K562 (cell line): ENCODE data around the gene INTS4. TPM values are rescaled to one million over a fixed set of nuclear protein-coding genes. Genes with fewer than 3 reads are reported as not detected.
A peak's percentile ranks its signal among the peaks of the same experiment; 100 is the strongest.

Experiments used
- ARNT ChIP-seq, 2 experiments: fragments of 450-650 bp; IDR thresholded peaks; 2 replicates each; pipeline ENCODE4 v1.6.1; 2016; ENCODE audit warnings: mild to moderate bottlenecking in 1 of 2
- C11orf30 ChIP-seq: fragments of 450-650 bp; IDR thresholded peaks from 2 replicates; pipeline ENCODE4 v1.6.1; 2016; ENCODE audit warnings: low read depth, mild to moderate bottlenecking
- ELF2 ChIP-seq: fragments of 250-450 bp; sonication (Bioruptor Pico); IDR thresholded peaks from 2 replicates; pipeline ENCODE4 v1.5.0; 2021; ENCODE audit warnings: mild to moderate bottlenecking
- GABPB2 ChIP-seq: fragments of 250-450 bp; sonication (Bioruptor Pico); conservative IDR thresholded peaks from 2 replicates; pipeline ENCODE4 v1.5.1; 2021; ENCODE audit warnings: mild to moderate bottlenecking
- NCOA2 ChIP-seq, 2 experiments: fragments of 450-650 bp; IDR thresholded peaks; 2 replicates each; pipeline ENCODE4 v1.6.1; 2018; ENCODE audit warnings: mild to moderate bottlenecking in 2 of 2, moderate library complexity in 1 of 2; ENCODE audit not compliant: partially characterized antibody in 2 of 2
- RBM25 ChIP-seq: fragments of 200-400 bp; formaldehyde crosslinking; IDR thresholded peaks from 2 replicates; pipeline ENCODE4 v1.6.1; 2018; ENCODE audit warnings: low read length, low read depth, moderate library complexity; ENCODE audit not compliant: severe bottlenecking
- TAF1 ChIP-seq: IDR thresholded peaks from 2 replicates; pipeline ENCODE4 v1.6.1; 2011; ENCODE audit warnings: mild to moderate bottlenecking, low read length, moderate library complexity; ENCODE audit not compliant: insufficient read depth, control insufficient read depth, severe bottlenecking; ENCODE audit errors: extremely low read depth
- U2AF1 ChIP-seq: fragments of 200-400 bp; formaldehyde crosslinking; optimal IDR thresholded peaks from 2 replicates; pipeline ENCODE3; 2017; ENCODE audit warnings: mild to moderate bottlenecking, low read depth, low read length, moderate library complexity
- ZNF324 ChIP-seq: fragments of 250-450 bp; sonication (Bioruptor Pico); IDR thresholded peaks from 2 replicates; pipeline ENCODE4 v1.4.0; 2020; ENCODE audit warnings: mild to moderate bottlenecking
- ZNF77 ChIP-seq: fragments of 250-450 bp; sonication (Bioruptor Pico); IDR thresholded peaks from 2 replicates; pipeline ENCODE4 v1.5.0; 2020
- polyA plus RNA-seq, 8 experiments: library from polyadenylated mRNA; depleted of rRNA in 4 of 8; stranded (reverse) in 5 of 8; unstranded in 3 of 8; fragments of >200 nt; fragmentation: Nextera tagmentation in 2 of 8; fragmentation: Illumina TruSeq in 1 of 8; extraction: Ambion mirVana in 2 of 8; extraction: Trizol in 1 of 8; gene quantifications; 2 replicates each; pipeline versions ENCODE4 v1.2.1 to v1.2.3, GENCODE V29; 2011 to 2014; ENCODE audit warnings: inconsistent platforms in 1 of 8, missing spikeins in 1 of 8
- total RNA-seq, 7 experiments: library from RNA; depleted of rRNA in 6 of 7; stranded (reverse); fragments of >200 nt in 6 of 7; fragmentation: Illumina TruSeq in 2 of 7; extraction: Trizol in 2 of 7; gene quantifications; 2 replicates each; pipeline versions ENCODE4 v1.2.1 to v1.2.3, GENCODE V29; 2011 to 2021; ENCODE audit warnings: low replicate concordance in 1 of 7
- TF ChIP-seq, protein P1 (sequence below): sonication (generic); formaldehyde crosslinking; IDR thresholded peaks from 2 replicates; pipeline ENCODE4 v1.8.1; 2022; ENCODE audit warnings: missing genetic modification reagents
- TF ChIP-seq, protein P2 (sequence below): sonication (generic); formaldehyde crosslinking; IDR thresholded peaks from 2 replicates; pipeline ENCODE4 v1.9.0; 2022; ENCODE audit warnings: mild to moderate bottlenecking, missing genetic modification reagents
- TF ChIP-seq, protein P3 (sequence below): fragments of 250-450 bp; sonication (Bioruptor Pico); IDR thresholded peaks from 2 replicates; pipeline ENCODE4 v1.9.0; 2021; ENCODE audit warnings: mild to moderate bottlenecking, inconsistent platforms
- TF ChIP-seq, protein P4 (sequence below): IDR thresholded peaks from 3 replicates; pipeline ENCODE4 v1.6.1; 2011; ENCODE audit warnings: borderline replicate concordance, mild to moderate bottlenecking; ENCODE audit not compliant: insufficient read length, insufficient read depth
- TF ChIP-seq, protein P5 (sequence below): fragments of 450-650 bp; IDR thresholded peaks from 2 replicates; pipeline ENCODE4 v1.6.1; 2016; ENCODE audit warnings: low read depth, mild to moderate bottlenecking, moderate library complexity
- TF ChIP-seq, protein P6 (sequence below): fragments of 250-450 bp; sonication (Bioruptor Pico); IDR thresholded peaks from 2 replicates; pipeline ENCODE4 v1.8.0; 2021; ENCODE audit warnings: mild to moderate bottlenecking, moderate library complexity
- TF ChIP-seq, protein P7 (sequence below): sonication (generic); formaldehyde crosslinking; IDR thresholded peaks from 2 replicates; pipeline ENCODE4 v1.8.0; 2022; ENCODE audit warnings: mild to moderate bottlenecking, missing genetic modification reagents
- TF ChIP-seq, protein P8 (sequence below): fragments of 450-650 bp; IDR thresholded peaks from 2 replicates; pipeline ENCODE4 v1.6.1; 2018; ENCODE audit warnings: mild to moderate bottlenecking, low read depth; ENCODE audit not compliant: partially characterized antibody

INTS4 gene
- total and polyA plus RNA-seq, 9 of the 15 experiments (the other 6 are each of a cell fraction or from before 2014, with no cell fraction given) = 28.4 to 53.4 (median 44.5) TPM

DNA sequence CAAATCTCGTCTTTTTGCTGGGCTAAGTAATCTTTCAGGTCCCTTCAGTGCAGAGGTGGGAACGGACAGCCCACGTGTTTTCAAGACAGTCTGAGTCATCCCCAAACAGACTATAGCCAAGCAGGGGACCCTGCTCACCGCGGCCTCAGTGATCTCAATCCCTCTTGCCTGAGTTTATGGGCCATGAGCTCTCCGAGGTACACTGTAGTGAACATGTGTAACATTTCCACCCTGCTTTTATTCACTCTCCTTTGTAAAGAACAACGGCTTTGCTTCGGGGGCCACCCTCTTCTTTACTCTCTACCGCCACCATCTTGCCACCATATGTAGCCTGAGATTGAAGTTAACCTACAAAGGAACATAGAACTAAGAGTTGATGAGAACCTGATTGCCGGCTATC is 40.2 kb upstream of the INTS4 start (continued):
- no peak for TF ChIP-seq TAF1
- TF ChIP-seq ARNT (IDR thresholded peaks at IDR 0.05) = no peak
- TF ChIP-seq, protein P1, sequence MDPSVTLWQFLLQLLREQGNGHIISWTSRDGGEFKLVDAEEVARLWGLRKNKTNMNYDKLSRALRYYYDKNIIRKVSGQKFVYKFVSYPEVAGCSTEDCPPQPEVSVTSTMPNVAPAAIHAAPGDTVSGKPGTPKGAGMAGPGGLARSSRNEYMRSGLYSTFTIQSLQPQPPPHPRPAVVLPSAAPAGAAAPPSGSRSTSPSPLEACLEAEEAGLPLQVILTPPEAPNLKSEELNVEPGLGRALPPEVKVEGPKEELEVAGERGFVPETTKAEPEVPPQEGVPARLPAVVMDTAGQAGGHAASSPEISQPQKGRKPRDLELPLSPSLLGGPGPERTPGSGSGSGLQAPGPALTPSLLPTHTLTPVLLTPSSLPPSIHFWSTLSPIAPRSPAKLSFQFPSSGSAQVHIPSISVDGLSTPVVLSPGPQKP = no peak
- TF ChIP-seq, protein P2, sequence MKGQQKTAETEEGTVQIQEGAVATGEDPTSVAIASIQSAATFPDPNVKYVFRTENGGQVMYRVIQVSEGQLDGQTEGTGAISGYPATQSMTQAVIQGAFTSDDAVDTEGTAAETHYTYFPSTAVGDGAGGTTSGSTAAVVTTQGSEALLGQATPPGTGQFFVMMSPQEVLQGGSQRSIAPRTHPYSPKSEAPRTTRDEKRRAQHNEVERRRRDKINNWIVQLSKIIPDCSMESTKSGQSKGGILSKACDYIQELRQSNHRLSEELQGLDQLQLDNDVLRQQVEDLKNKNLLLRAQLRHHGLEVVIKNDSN = peak; percentile 37; the same call in 1 of the 2 replicates
- TF ChIP-seq, protein P3, sequence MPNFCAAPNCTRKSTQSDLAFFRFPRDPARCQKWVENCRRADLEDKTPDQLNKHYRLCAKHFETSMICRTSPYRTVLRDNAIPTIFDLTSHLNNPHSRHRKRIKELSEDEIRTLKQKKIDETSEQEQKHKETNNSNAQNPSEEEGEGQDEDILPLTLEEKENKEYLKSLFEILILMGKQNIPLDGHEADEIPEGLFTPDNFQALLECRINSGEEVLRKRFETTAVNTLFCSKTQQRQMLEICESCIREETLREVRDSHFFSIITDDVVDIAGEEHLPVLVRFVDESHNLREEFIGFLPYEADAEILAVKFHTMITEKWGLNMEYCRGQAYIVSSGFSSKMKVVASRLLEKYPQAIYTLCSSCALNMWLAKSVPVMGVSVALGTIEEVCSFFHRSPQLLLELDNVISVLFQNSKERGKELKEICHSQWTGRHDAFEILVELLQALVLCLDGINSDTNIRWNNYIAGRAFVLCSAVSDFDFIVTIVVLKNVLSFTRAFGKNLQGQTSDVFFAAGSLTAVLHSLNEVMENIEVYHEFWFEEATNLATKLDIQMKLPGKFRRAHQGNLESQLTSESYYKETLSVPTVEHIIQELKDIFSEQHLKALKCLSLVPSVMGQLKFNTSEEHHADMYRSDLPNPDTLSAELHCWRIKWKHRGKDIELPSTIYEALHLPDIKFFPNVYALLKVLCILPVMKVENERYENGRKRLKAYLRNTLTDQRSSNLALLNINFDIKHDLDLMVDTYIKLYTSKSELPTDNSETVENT (CRISPR knock-in tag) = no peak
- TF ChIP-seq GABPB2 = no peak
- TF ChIP-seq RBM25 = no peak
- TF ChIP-seq NCOA2 (IDR thresholded peaks at IDR 0.05; ENCODE audit: partially characterized antibody in 2 of 2) = no peak
- no peak for TF ChIP-seq ZNF77 (CRISPR knock-in tag)
- TF ChIP-seq, protein P4, sequence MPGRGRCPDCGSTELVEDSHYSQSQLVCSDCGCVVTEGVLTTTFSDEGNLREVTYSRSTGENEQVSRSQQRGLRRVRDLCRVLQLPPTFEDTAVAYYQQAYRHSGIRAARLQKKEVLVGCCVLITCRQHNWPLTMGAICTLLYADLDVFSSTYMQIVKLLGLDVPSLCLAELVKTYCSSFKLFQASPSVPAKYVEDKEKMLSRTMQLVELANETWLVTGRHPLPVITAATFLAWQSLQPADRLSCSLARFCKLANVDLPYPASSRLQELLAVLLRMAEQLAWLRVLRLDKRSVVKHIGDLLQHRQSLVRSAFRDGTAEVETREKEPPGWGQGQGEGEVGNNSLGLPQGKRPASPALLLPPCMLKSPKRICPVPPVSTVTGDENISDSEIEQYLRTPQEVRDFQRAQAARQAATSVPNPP = no peak
- TF ChIP-seq, protein P5, sequence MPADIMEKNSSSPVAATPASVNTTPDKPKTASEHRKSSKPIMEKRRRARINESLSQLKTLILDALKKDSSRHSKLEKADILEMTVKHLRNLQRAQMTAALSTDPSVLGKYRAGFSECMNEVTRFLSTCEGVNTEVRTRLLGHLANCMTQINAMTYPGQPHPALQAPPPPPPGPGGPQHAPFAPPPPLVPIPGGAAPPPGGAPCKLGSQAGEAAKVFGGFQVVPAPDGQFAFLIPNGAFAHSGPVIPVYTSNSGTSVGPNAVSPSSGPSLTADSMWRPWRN = no peak
- TF ChIP-seq, protein P6, sequence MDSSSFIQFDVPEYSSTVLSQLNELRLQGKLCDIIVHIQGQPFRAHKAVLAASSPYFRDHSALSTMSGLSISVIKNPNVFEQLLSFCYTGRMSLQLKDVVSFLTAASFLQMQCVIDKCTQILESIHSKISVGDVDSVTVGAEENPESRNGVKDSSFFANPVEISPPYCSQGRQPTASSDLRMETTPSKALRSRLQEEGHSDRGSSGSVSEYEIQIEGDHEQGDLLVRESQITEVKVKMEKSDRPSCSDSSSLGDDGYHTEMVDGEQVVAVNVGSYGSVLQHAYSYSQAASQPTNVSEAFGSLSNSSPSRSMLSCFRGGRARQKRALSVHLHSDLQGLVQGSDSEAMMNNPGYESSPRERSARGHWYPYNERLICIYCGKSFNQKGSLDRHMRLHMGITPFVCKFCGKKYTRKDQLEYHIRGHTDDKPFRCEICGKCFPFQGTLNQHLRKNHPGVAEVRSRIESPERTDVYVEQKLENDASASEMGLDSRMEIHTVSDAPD (CRISPR knock-in tag) = no peak
- TF ChIP-seq ELF2 (CRISPR knock-in tag) = no peak
- no peak for TF ChIP-seq ZNF324
- TF ChIP-seq, protein P7, sequence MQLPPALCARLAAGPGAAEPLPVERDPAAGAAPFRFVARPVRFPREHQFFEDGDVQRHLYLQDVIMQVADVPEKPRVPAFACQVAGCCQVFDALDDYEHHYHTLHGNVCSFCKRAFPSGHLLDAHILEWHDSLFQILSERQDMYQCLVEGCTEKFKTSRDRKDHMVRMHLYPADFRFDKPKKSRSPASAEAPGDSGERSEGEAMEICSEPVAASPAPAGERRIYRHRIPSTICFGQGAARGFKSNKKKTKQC (CRISPR knock-in tag) = no peak
- TF ChIP-seq C11orf30 = peak; percentile 25; the same call in 1 of the 2 replicates
- TF ChIP-seq U2AF1 = no peak
- TF ChIP-seq, protein P8, sequence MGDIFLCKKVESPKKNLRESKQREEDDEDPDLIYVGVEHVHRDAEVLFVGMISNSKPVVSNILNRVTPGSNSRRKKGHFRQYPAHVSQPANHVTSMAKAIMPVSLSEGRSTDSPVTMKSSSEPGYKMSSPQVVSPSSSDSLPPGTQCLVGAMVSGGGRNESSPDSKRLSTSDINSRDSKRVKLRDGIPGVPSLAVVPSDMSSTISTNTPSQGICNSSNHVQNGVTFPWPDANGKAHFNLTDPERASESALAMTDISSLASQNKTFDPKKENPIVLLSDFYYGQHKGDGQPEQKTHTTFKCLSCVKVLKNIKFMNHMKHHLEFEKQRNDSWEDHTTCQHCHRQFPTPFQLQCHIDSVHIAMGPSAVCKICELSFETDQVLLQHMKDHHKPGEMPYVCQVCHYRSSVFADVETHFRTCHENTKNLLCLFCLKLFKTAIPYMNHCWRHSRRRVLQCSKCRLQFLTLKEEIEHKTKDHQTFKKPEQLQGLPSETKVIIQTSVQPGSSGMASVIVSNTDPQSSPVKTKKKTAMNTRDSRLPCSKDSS = no peak
